ENCODE data around the gene GPX6.
"Not testable (repeated sequence)": the region's sequence is repeated elsewhere in the genome, so short reads cannot be mapped to it uniquely, and the experiment has no call there.

Gene GPX6

DNA sequence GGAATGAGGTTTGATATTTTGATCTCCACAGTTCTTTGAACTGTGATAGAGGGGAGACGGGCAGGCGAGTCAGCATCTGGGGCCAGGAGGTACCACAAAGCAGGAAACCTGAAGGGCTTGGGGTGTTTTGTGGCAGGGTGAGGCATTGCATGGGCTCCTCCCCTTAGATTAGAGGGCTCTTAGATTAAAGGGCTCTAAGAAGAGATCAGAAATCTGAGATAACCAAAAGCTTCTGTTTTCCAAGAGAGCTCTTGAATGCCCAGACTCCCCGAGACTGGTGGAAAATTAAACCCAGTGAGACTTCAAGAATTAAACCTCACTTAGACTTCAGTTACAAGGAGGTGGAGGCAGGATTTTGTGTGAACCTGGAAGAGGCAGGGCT lies 7.6 kb upstream of the GPX6 start:
- no peak for DNase-seq

DNA sequence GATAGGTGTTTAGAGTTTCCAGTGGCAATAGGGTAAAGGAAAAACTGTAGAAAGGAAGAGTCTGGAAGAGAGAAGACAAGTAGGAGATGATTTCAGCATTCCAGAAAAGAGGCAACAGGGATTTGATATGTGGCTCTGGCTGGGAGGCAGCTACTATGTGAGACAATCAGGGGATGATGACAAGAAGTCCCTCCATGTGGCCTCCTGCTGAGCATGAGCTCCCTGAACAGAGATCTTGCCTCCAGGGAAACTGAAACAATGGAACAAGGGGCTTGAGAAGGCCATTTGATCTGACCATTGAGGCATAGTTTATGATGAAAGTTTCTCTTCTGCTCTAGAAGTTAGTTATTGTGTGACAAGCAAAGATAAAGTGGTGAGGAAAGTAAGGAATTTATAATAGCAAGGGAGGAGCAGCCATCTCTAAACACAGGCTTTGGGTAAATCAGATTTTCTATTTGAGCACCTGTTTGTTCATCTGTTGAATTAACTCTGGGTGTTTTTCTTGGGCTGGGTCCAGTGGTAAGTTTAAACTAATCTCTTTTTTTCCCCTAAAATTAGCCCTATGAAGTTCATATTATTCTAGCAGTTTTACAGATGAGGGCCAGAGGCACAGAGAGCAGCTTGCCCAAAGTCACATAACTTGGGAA lies 7.1 kb upstream of the GPX6 start:
- no peak for DNase-seq

- DNase-seq = no peak
These were observed 2.4 kb upstream of the GPX6 start for GRCh38 chr6:28517964-28518363.

- DNase-seq = not testable (repeated sequence)
These were observed 3.2 kb downstream of the GPX6 start for GRCh38 chr6:28512387-28512786.

GRCh38 chr6:28511628-28512300 lies 3.8 kb downstream of the GPX6 start:
- DNase-seq = no peak

DNA sequence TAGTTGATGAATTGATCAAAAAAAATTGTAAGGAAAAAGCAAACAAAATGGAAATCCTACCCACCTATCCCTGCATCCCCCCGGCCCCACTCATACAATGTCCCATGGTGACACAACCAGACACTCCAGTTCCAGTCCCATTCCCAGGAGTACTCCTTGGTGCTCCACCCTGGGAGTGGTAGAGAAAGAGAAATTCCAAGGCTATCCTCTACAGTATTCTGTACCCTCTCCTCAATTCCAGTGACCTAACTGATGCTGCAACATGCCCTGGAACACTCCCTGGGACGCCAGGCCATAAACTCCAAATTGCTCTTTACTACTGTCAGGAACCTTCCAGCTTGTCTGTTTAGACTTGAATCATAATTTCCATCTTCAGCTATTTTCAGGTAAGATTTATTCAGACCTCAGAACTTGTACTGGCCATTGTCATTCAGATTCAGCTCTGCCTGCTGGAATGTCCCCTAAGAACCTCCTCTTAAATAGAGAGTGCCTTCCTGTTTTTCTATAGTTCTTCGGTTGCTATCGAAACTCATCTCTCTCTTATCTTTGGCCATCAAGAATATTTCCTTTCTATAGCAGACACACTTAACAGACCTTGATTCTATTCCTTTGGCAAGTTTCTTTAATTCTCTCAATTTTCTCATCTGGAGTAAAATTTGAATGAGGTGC lies 8.7 kb downstream of the GPX6 start:
- no peak for DNase-seq

DNA sequence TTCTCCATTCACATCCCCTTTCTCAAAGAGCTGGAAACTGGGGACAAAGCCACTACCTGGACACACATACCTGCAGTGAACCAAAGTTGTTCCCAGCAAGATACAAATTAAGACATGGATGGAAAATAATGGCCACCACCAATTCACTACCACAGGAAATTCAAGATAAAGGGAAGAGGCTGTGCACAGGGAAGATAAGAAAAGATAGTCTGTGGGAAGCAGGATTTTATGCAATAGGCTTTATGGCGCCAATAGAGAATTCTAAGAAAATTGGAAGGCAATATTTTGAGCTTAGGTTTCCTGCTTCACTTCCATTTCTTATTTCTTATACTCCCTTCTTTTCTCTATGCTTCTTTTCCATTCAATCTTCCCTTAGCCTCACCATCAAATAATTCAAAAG lies 9.9 kb downstream of the GPX6 start:
- DNase-seq = no peak

- DNase-seq = not testable (repeated sequence)
These were observed 12.8 kb downstream of the GPX6 start for GRCh38 chr6:28502709-28503305.

DNA sequence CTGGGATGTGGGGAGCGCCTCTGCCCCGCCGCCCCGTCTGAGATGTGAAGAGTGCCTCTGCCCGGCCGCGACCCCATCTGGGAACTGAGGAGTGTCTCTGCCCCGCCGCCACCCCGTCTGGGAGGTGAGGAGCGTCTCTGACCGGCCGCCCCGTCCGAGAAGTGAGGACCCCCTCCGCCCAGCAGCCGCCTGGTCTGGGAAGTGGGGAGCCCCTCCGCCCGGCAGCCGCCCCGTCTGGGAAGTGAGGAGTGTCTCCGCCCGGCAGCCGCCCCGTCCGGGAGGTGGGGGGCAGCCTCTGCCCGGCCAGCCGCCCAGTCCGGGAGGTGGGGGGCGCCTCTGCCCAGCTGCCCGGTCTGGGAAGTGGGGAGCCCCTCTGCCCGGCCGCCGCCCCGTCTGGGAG lies 13.5 kb downstream of the GPX6 start:
- not testable (repeated sequence) for DNase-seq

DNA sequence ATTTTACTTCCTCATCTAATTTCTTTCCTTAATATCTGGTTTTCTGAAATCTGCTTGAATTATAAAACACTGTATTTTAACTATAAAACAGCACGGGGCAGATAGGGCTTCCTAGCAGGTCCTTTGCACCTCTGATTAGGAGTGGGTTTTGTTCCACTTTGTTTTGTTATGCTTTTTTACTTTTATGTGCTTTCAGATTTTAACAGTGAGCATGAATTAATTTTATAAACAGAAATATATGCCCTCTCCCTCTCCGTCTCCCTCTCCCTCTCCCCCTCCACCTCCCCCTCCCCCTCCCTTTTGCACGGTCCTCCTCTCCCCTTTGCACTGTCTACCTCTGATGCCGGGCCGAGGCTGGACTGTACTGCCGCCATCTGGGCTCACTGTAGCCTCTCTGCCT lies 14.3 kb downstream of the GPX6 start:
- no peak for DNase-seq

GRCh38 chr6:28497893-28498292 lies 17.7 kb downstream of the GPX6 start:
- no peak for DNase-seq

- no peak for DNase-seq
These were observed 18.3 kb downstream of the GPX6 start for GRCh38 chr6:28497306-28497705.

GRCh38 chr6:28496099-28496779 lies 19.4 kb downstream of the GPX6 start:
- no peak for DNase-seq

DNA sequence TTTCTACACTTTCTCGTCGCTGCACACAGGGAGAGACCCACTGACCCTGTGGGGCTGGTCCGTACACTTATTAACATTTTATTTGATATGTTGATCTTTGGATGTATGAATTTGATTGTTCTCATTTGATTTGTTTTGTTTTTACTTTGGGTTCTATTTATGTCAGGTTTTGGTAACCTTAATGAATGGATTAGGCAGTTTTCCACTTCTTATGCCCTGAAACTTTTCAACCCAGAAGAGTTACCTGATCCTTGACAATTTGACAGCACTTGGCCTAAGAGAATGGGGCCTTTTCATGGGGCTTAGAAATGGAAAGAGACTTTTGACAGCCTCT lies 23.6 kb downstream of the GPX6 start:
- no peak for DNase-seq

GRCh38 chr6:28490205-28490890 lies 25.2 kb downstream of the GPX6 start:
- no peak for DNase-seq

GRCh38 chr6:28489366-28490204 lies 26.0 kb downstream of the GPX6 start:
- no peak for DNase-seq

DNA sequence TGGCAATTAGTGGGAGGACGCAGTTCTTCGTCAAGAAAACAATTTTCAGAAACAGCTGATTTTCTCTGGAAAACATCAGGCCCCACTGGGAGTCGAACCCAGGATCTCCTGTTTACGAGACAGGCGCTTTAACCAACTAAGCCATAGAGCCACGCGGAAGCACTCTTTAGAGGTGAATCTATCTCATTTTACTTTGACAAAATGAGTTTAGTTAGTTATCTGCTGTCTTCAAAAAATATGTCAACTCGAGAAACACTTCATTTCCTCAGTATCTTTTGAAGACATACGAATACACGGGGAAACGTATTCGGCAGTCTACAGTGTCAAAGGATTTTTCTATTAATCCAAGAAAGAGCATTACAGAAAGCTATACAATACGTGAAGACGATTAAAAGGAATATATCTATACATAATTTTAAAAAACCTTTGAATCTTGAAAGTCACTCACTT lies 26.7 kb downstream of the GPX6 start:
- no peak for DNase-seq

DNA sequence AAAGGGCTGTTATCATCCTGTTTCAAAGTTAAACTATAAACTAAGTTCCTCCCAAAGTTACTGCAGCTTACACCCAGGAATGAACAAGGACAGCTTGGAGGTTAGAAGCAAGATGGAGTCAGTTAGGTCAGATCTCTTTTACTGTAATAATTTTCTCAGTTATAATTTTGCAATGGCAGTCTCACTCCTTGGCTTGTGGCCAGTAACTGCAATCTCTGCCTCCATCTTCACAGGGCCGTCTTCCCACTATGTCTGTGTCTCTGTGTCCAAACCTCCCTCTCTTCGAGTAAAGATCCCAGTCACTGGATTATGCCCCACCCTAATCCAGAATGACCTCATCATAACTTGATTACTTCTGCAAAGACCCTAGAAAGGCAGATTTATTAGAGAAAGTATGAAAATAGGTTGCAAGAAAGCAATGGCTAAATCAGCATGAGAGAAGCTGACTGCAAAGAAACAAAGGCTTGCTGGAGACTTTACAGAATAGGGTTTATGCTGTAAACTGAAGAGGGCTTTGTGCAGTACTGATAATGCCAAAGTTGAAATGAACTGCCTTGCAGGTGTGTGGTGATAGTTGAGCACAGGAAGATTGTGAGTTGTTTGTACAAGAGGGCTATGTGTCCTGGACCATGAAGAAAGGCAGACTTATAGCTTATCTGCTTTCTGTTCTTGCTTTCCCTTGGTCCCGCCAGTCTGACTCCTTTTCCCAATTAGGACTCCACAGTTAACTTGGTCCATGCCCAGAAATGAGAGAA lies 28.4 kb downstream of the GPX6 start:
- no peak for DNase-seq

DNA sequence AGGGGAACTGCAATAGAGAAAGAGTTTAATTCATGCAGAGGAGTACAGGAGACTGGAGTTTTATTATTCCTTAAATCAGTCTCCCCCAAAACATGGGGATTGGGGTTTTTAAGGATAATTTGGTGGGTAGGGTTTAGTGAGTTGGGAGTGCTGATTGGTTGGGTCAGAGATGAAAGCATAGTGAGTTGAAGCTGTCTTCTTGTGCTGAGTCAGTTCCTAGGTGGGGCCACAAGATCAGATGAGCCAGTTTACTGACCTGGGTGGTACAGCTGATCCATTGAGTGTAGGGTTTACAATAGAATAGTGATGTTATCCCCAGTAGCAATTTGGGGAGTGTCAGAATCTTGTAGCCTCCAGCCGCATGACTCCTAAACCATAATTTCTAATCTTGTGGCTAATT lies 29.1 kb downstream of the GPX6 start:
- DNase-seq = no peak

GRCh38 chr6:28485482-28485881 lies 30.1 kb downstream of the GPX6 start:
- no peak for DNase-seq

All from stimulated activated naive CD4-positive, alpha-beta T cell treated with Interleukin-2 at 50 U/mL for 16 hours (primary cell).